Psoas muscle (tissue), 8 donors: ENCODE measurements around the gene RNF181. TPM values are rescaled to one million over a fixed set of nuclear protein-coding genes. Genes with fewer than 3 reads are reported as not detected.

ENCODE experiments used
- ATAC-seq, 4 donors: fragments of 200-7000 bp; cut with Tn5 transposase; one replicate each; pipeline ENCODE4 v1.9.1; 2020; ENCODE audit warnings: moderate library complexity in 3 of 4, mild to moderate bottlenecking in 2 of 4
- DNase-seq, 2 donors: peaks; one replicate each; pipeline ENCODE4 v3.0.0-alpha.2; 2020
- H3K27ac ChIP-seq: fragments of 200-600 bp; one replicate; pipeline ENCODE4 v1.8.0; 2022
- H3K27me3 ChIP-seq, 3 donors: fragments of 200-600 bp in 1 of 3; one replicate each; pipeline versions ENCODE4 v1.6.1 to v1.8.0; 2013 to 2022; ENCODE audit warnings: low read length in 2 of 3, mild to moderate bottlenecking in 2 of 3, moderate library complexity in 1 of 3; ENCODE audit not compliant: insufficient read depth in 3 of 3
- H3K36me3 ChIP-seq, 2 donors: fragments of 200-600 bp in 1 of 2; one replicate each; pipeline versions ENCODE4 v1.6.1 to v1.8.0; 2013 to 2022; ENCODE audit warnings: low read depth in 1 of 2, mild to moderate bottlenecking in 1 of 2, moderate library complexity in 1 of 2; ENCODE audit not compliant: insufficient read depth in 1 of 2
- H3K4me1 ChIP-seq: fragments of 200-600 bp; one replicate; pipeline ENCODE4 v1.8.0; 2022
- H3K4me3 ChIP-seq: fragments of 200-600 bp; one replicate; pipeline ENCODE4 v1.8.0; 2022; ENCODE audit warnings: mild to moderate bottlenecking
- H3K9me3 ChIP-seq: fragments of 200-600 bp; one replicate; pipeline ENCODE4 v1.8.0; 2022
- CTCF ChIP-seq: fragments of 200-600 bp; IDR thresholded peaks from one replicate; pipeline ENCODE4 v1.8.0; 2022; ENCODE audit warnings: antibody characterized with exemption
- WGBS, 3 donors: extraction: QIAGEN DNeasy Blood & Tissue Kit; methylation state at CpG; one replicate each; pipeline versions ENCODE4 v1.1.6 to v1.1.7; 2013; 5-methylcytosine and 5-hydroxymethylcytosine counted together
- intact Hi-C, 2 donors: fragments of 100-400 bp; cut with DNase I; formaldehyde crosslinking; loops; one replicate each; pipeline versions ENCODE4 v1.11.0 to v1.14.2; 2022
- polyA plus RNA-seq, 3 donors: library from polyadenylated mRNA; stranded (reverse); fragments of 200-250 nt; gene quantifications; one replicate each; pipeline ENCODE4 v1.2.3, GENCODE V29; 2013
- total RNA-seq, 4 donors: library from RNA; stranded (reverse); fragmentation: NEBNext Ultra II Directional in 2 of 4; extraction: Animal tissue kit (Norgen Biotek cat#: 25700) in 2 of 4; gene quantifications; one replicate each; pipeline versions ENCODE4 v1.2.1 to v1.2.4, GENCODE V29; 2021 to 2023
- donor health status: healthy with polysubstance abuse.
- donor health status: DM: no; HTN: no; CAD: no; lungs with moderate emphysema.
- donor health status: Bipolar disorder and iron deficiency.
- donor health status: healthy.
- donor health status: DM: yes; HTN: yes; CAD: no.
- donor health status: DM: no; HTN: no; CAD: no.
- donor health status: DM: no; HTN: no; CAD: no.
- donor health status: DM: yes; HTN: yes; CAD: no.

The RNF181 gene
- total and polyA plus RNA-seq, 7 donors, result 84.7 to 212 (median 107) TPM

- peak within 1 kb of the TSS; percentile 73 for H3K27ac ChIP-seq
Measured at GRCh38 chr2:85577386-85578242, 17.9 kb upstream of the RNF181 start, which contains the start of gene VAMP8. TSS of gene VAMP8 (plus strand) at chr2:85577586. CDS start at chr2:85577647, 61 bp downstream.

GRCh38 chr2:85578243-85579180 is 17.0 kb upstream of the RNF181 start:
- intact Hi-C loops, result no loop called here
- peak overlapping the region; percentile 73 for H3K27ac ChIP-seq
- H3K4me1 ChIP-seq, result peaks cover 26% of the 10 kb centered on the region
- H3K36me3 ChIP-seq, result no peaks in the 10 kb centered on the region
- no peak for TF ChIP-seq CTCF
- peak overlapping the region; percentile 51 for H3K4me3 ChIP-seq
- H3K9me3 ChIP-seq, result no peaks in the 10 kb centered on the region
- DNase-seq, result peak; percentile 64 to 88
- no peaks in the 10 kb centered on the region for H3K27me3 ChIP-seq
- ATAC-seq, result peak; percentile 67 to 87 (median 84)
- WGBS, 3 donors, result 35 to 49% (median 45%) methylated on average over 19 of the region's 19 CpGs

More at GRCh38 chr2:85577386-85578242, 17.9 kb upstream of the RNF181 start, which contains the start of gene VAMP8:
- intact Hi-C loops, result no loop called here
- Histone ChIP-seq H3K36me3 (no peaks in the 10 kb centered on the region), H3K9me3 (no peaks in the 10 kb centered on the region), H3K4me1 (peaks cover 26% of the 10 kb centered on the region), H3K27me3 (no peaks in the 10 kb centered on the region), H3K4me3 (peak within 1 kb of the TSS; percentile 51)
- no peak for TF ChIP-seq CTCF
- DNase-seq (peak; percentile 47 to 79), ATAC-seq (peak; percentile 64 to 79 (median 74))
- 26 to 37% (median 28%) methylated on average over 19 of the region's 19 CpGs for WGBS, 3 donors

- Histone ChIP-seq H3K36me3 (no peaks in the 10 kb centered on the region), H3K9me3 (no peaks in the 10 kb centered on the region), H3K4me3 (peak overlapping the region; percentile 51), H3K27me3 (no peaks in the 10 kb centered on the region), H3K27ac (peak overlapping the region; percentile 73), H3K4me1 (peaks cover 30% of the 10 kb centered on the region)
- intact Hi-C loops, result no loop called here
- no peak for TF ChIP-seq CTCF
- 40 to 54% (median 41%) methylated on average over 6 of the region's 6 CpGs for WGBS, 3 donors
- DNase-seq, result peak in 1 of 2 donors; percentile 58
- ATAC-seq, result no peak
Measured at GRCh38 chr2:85579266-85579935, 16.1 kb upstream of the RNF181 start.

GRCh38 chr2:85580206-85580605 is 15.3 kb upstream of the RNF181 start:
- peaks cover 36% of the 10 kb centered on the region for H3K4me1 ChIP-seq
- no peaks in the 10 kb centered on the region for H3K9me3 ChIP-seq
- intact Hi-C loops, result no loop called here
- DNase-seq (peak in 1 of 2 donors; percentile 14), ATAC-seq (no peak)
- H3K27ac ChIP-seq, result peak overlapping the region; percentile 73
- no peaks in the 10 kb centered on the region for H3K27me3 ChIP-seq
- H3K36me3 ChIP-seq, result no peaks in the 10 kb centered on the region
- no peak for TF ChIP-seq CTCF
- 78 to 93% (median 83%) methylated on average over 3 of the region's 3 CpGs for WGBS, 3 donors
- no peak overlapping the region for H3K4me3 ChIP-seq
